Heart right ventricle (tissue), 16 donors: ENCODE measurements around the gene TIMM23. TPM values are rescaled to one million over a fixed set of nuclear protein-coding genes. Genes with fewer than 3 reads are reported as not detected.

ENCODE experiments used
- ATAC-seq, 8 donors: fragments of 200-7000 bp; cut with Tn5 transposase; one replicate each; pipeline ENCODE4 v1.9.1; 2020; ENCODE audit warnings: mild to moderate bottlenecking in 8 of 8, moderate library complexity in 8 of 8, moderate number of reproducible peaks in 1 of 8
- DNase-seq, 2 donors: peaks; one replicate each; pipeline ENCODE4 v3.0.0-alpha.2; 2020
- H3K27ac ChIP-seq, 10 donors: fragments of 200-600 bp; sonication (generic) in 2 of 10; one replicate each; pipeline versions ENCODE4 v1.5.0 to v1.8.0; 2020 to 2022; ENCODE audit warnings: mild to moderate bottlenecking in 3 of 10
- H3K27me3 ChIP-seq, 7 donors: fragments of 200-600 bp; one replicate each; pipeline ENCODE4 v1.8.0; 2021 to 2022; ENCODE audit warnings: mild to moderate bottlenecking in 2 of 7
- H3K36me3 ChIP-seq, 9 donors: fragments of 200-600 bp; sonication (generic) in 1 of 9; one replicate each; pipeline versions ENCODE4 v1.5.0 to v1.8.0; 2020 to 2022; ENCODE audit warnings: mild to moderate bottlenecking in 2 of 9
- H3K4me1 ChIP-seq, 9 donors: fragments of 200-600 bp; sonication (generic) in 1 of 9; one replicate each; pipeline versions ENCODE4 v1.5.0 to v1.8.0; 2020 to 2022; ENCODE audit warnings: mild to moderate bottlenecking in 4 of 9
- H3K4me3 ChIP-seq, 10 donors: fragments of 200-600 bp; sonication (generic) in 2 of 10; one replicate each; pipeline versions ENCODE4 v1.5.0 to v1.8.0; 2020 to 2022; ENCODE audit warnings: mild to moderate bottlenecking in 7 of 10, moderate library complexity in 2 of 10
- H3K9me3 ChIP-seq, 11 donors: fragments of 200-600 bp in 10 of 11; sonication (generic) in 2 of 11; one replicate each; pipeline versions ENCODE4 v1.5.0 to v1.8.0; 2013 to 2022; ENCODE audit warnings: mild to moderate bottlenecking in 2 of 11, control low read depth in 1 of 11, moderate library complexity in 1 of 11
- CTCF ChIP-seq, 9 donors: fragments of 200-600 bp; sonication (generic) in 2 of 9; IDR thresholded peaks; one replicate each; pipeline versions ENCODE4 v1.5.0 to v1.8.0; 2021 to 2022; ENCODE audit warnings: antibody characterized with exemption in 9 of 9, mild to moderate bottlenecking in 5 of 9, moderate library complexity in 1 of 9
- WGBS, 2 donors: extraction: QIAGEN DNeasy Blood & Tissue Kit; methylation state at CpG; one replicate each; pipeline ENCODE4 v1.1.7; 2013; ENCODE audit warnings: inconsistent platforms in 1 of 2; 5-methylcytosine and 5-hydroxymethylcytosine counted together
- intact Hi-C, 10 donors: fragments of 100-400 bp; cut with DNase I; formaldehyde crosslinking; loops; one replicate each; pipeline versions ENCODE4 v1.11.1 to v1.14.2; 2022
- polyA plus RNA-seq, 2 donors: library from polyadenylated mRNA; stranded (reverse); fragments of 200-250 nt; gene quantifications; one replicate each; pipeline ENCODE4 v1.2.3, GENCODE V29; 2013
- total RNA-seq, 10 donors: library from RNA; stranded (reverse); fragmentation: NEBNext Ultra II Directional in 3 of 10; extraction: Animal tissue kit (Norgen Biotek cat#: 25700) in 3 of 10; gene quantifications; one replicate each; pipeline versions ENCODE4 v1.2.1 to v1.2.4, GENCODE V29; 2021 to 2023
- donor health status: Arrhythmogenic right ventricular cardiomyopathy.
- donor health status: ischemic (EF 13 %, LVEDD 7.1; RV severe dilation, severe dysfunction).
- donor health status: healthy with polysubstance abuse.
- donor health status: DM: no; HTN: yes; CAD: no.
- donor health status: DM: no; HTN: no; CAD: no.
- donor health status: ischemic (EF 25% LVEDD 6.9; RV normal size, moderate dysfunction).
- donor health status: ischemic (EF 25% LVEDD 5.7; RV mildly dilated, moderate dysfunction).
- donor health status: healthy.
- donor health status: DM: yes; HTN: yes; CAD: no.
- donor health status: Ischemic cardiomyopathy.
- donor health status: ischemic (EF 35%, LVEDD 5.7; RV mildly dilated, moderate dysfunction).
- donor health status: nonischemic (EF 11% LVEDD 7.7; RV severe dilation, severe dysfunction).
- donor health status: DM: yes; HTN: yes; CAD: no.
- donor health status: PGD.
- donor health status: ischemic (EF 29% LVEDD 5.4; RV normal size, mild dysfunction).
- donor health status: nonischemic (EF 23%, LVEDD 6.1; RV moderate dilation, normal function).

Gene TIMM23
- total and polyA plus RNA-seq, 12 donors: 73.5 to 113 (median 84.2) TPM

- no peaks in the 10 kb centered on the region for H3K27me3 ChIP-seq
- 38 to 42% methylated on average over 7 of the region's 7 CpGs for WGBS, 2 donors
- H3K9me3 ChIP-seq: no peaks in the 10 kb centered on the region
- peak overlapping the region; percentile 44 to 94 (median 82) for H3K27ac ChIP-seq
- peaks cover 0 to 29% (median 3%) of the 10 kb centered on the region in 9 donors for H3K36me3 ChIP-seq
- TF ChIP-seq CTCF (IDR thresholded peaks at IDR 0.05): no peak
- ATAC-seq: peak; percentile 38 to 71 (median 56)
- H3K4me3 ChIP-seq: peak overlapping the region in 6 of 10 donors; percentile 21 to 77 (median 68)
- intact Hi-C loops: loop anchor here in 3 of 10 donors (5.0 to 10.0 kb wide), 2 partner anchors 42 to 45 kb away; partner anchors contain the start of gene TIMM23 (in 2 of the 3)
- DNase-seq: peak in 1 of 2 donors; percentile 54
- peaks cover 5 to 98% (median 76%) of the 10 kb centered on the region in 9 donors for H3K4me1 ChIP-seq
Observed at GRCh38 chr10:46019569-46020343, 47.5 kb downstream of the TIMM23 start.

GRCh38 chr10:46020344-46020657 is 48.0 kb downstream of the TIMM23 start:
- ATAC-seq: peak in 3 of 8 donors; percentile 15 to 41 (median 35)
- intact Hi-C loops: loop anchor here in 3 of 10 donors (5.0 to 10.0 kb wide), 2 partner anchors 43 to 46 kb away; partner anchors contain the start of gene TIMM23 (in 2 of the 3)

GRCh38 chr10:46022978-46023702 is 50.9 kb downstream of the TIMM23 start:
- intact Hi-C loops: loop anchor here in 3 of 10 donors (5.0 to 10.0 kb wide), 2 partner anchors 46 to 48 kb away; partner anchors contain the start of gene TIMM23 (in 2 of the 3)
- no peaks in the 10 kb centered on the region for H3K9me3 ChIP-seq
- 1% methylated on average over 49 of the region's 49 CpGs for WGBS, 2 donors

More at GRCh38 chr10:46020344-46020657, 48.0 kb downstream of the TIMM23 start:
- no peak for TF ChIP-seq CTCF (IDR thresholded peaks at IDR 0.05)
- Histone ChIP-seq H3K4me3 (peak overlapping the region in 6 of 10 donors; percentile 21 to 77 (median 68)), H3K9me3 (no peaks in the 10 kb centered on the region), H3K27me3 (no peaks in the 10 kb centered on the region), H3K4me1 (peaks cover 11 to 98% (median 81%) of the 10 kb centered on the region in 9 donors), H3K27ac (peak overlapping the region; percentile 44 to 94 (median 82)), H3K36me3 (peaks cover 0 to 24% (median 0%) of the 10 kb centered on the region in 9 donors)
- no peak for DNase-seq
- WGBS, 2 donors: 37 to 45% methylated on average over 3 of the region's 3 CpGs

More at GRCh38 chr10:46022978-46023702, 50.9 kb downstream of the TIMM23 start:
- Histone ChIP-seq H3K27me3 (no peaks in the 10 kb centered on the region), H3K4me1 (peaks cover 21 to 98% (median 88%) of the 10 kb centered on the region in 9 donors), H3K27ac (peak overlapping the region; percentile 70 to 94 (median 86)), H3K4me3 (peak overlapping the region; percentile 41 to 77 (median 63)), H3K36me3 (peaks cover 0 to 11% (median 0%) of the 10 kb centered on the region in 9 donors)
- DNase-seq (peak; percentile 93), ATAC-seq (peak; percentile 95 to 97 (median 96))
- peak in 7 of 9 donors; percentile 11 to 59 (median 44) for TF ChIP-seq CTCF (IDR thresholded peaks at IDR 0.05)
